HepG2 (cell line): ENCODE measurements around the gene MPIG6B.

Experiments
- CREB1 ChIP-seq, 2 experiments: fragments of 450-650 bp in 1 of 2; IDR thresholded peaks; 2 replicates each; pipeline ENCODE4 v1.6.1; 2016 to 2017; ENCODE audit warnings: control low read depth in 1 of 2, mild to moderate bottlenecking in 1 of 2, missing compliant biosample characterization in 1 of 2, missing genetic modification characterization in 1 of 2
- JUNB ChIP-seq: sonication (generic); formaldehyde crosslinking; IDR thresholded peaks from 2 replicates; pipeline ENCODE4 v1.8.0; 2022; ENCODE audit warnings: missing genetic modification reagents, mild to moderate bottlenecking, borderline replicate concordance
- TBP ChIP-seq: sonication (generic); formaldehyde crosslinking; IDR thresholded peaks from 2 replicates; pipeline ENCODE4 v1.5.0; 2020; ENCODE audit warnings: missing genetic modification reagents
- ZNF274 ChIP-seq: sonication (generic); formaldehyde crosslinking; IDR thresholded peaks from 2 replicates; pipeline ENCODE4 v1.5.1; 2020; ENCODE audit warnings: mild to moderate bottlenecking, missing genetic modification reagents
- ZSCAN5A ChIP-seq: sonication (generic); formaldehyde crosslinking; IDR thresholded peaks from 2 replicates; pipeline ENCODE4 v1.8.0; 2022; ENCODE audit warnings: mild to moderate bottlenecking, missing genetic modification reagents, borderline replicate concordance
- TF ChIP-seq, protein P1 (sequence below): sonication (generic); formaldehyde crosslinking; IDR thresholded peaks from 2 replicates; pipeline ENCODE4 v1.8.0; 2022; ENCODE audit warnings: mild to moderate bottlenecking, missing genetic modification reagents
- TF ChIP-seq, protein P2 (sequence below): fragments of 450-650 bp; IDR thresholded peaks from 2 replicates; pipeline ENCODE4 v1.6.1; 2017; ENCODE audit warnings: mild to moderate bottlenecking

GRCh38 chr6:31768363-31769257 is 45.4 kb downstream of the MPIG6B start:
- TF ChIP-seq, protein P1, sequence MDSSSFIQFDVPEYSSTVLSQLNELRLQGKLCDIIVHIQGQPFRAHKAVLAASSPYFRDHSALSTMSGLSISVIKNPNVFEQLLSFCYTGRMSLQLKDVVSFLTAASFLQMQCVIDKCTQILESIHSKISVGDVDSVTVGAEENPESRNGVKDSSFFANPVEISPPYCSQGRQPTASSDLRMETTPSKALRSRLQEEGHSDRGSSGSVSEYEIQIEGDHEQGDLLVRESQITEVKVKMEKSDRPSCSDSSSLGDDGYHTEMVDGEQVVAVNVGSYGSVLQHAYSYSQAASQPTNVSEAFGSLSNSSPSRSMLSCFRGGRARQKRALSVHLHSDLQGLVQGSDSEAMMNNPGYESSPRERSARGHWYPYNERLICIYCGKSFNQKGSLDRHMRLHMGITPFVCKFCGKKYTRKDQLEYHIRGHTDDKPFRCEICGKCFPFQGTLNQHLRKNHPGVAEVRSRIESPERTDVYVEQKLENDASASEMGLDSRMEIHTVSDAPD (CRISPR knock-in tag), result no peak
- TF ChIP-seq ZNF274 (no peak), TBP (CRISPR knock-in tag) (no peak), JUNB (CRISPR knock-in tag) (no peak), CREB1 (IDR thresholded peaks at IDR 0.05) (no peak), CREB1 (CRISPR knock-in tag; IDR thresholded peaks at IDR 0.05) (no peak), ZSCAN5A (CRISPR knock-in tag) (no peak)
- TF ChIP-seq, protein P2, sequence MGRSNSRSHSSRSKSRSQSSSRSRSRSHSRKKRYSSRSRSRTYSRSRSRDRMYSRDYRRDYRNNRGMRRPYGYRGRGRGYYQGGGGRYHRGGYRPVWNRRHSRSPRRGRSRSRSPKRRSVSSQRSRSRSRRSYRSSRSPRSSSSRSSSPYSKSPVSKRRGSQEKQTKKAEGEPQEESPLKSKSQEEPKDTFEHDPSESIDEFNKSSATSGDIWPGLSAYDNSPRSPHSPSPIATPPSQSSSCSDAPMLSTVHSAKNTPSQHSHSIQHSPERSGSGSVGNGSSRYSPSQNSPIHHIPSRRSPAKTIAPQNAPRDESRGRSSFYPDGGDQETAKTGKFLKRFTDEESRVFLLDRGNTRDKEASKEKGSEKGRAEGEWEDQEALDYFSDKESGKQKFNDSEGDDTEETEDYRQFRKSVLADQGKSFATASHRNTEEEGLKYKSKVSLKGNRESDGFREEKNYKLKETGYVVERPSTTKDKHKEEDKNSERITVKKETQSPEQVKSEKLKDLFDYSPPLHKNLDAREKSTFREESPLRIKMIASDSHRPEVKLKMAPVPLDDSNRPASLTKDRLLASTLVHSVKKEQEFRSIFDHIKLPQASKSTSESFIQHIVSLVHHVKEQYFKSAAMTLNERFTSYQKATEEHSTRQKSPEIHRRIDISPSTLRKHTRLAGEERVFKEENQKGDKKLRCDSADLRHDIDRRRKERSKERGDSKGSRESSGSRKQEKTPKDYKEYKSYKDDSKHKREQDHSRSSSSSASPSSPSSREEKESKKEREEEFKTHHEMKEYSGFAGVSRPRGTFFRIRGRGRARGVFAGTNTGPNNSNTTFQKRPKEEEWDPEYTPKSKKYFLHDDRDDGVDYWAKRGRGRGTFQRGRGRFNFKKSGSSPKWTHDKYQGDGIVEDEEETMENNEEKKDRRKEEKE, result no peak
